HG03097 (cell line): ENCODE measurements around the gene FUNDC2.
A peak's percentile ranks its signal among the peaks of the same experiment; 100 is the strongest.

Experiments
- ATAC-seq: cut with Tn5 transposase; IDR thresholded peaks from one replicate; pipeline ENCODE4 v1.9.1; 2021; ENCODE audit not compliant: unreplicated experiment, low FRiP score

FUNDC2 gene

DNA sequence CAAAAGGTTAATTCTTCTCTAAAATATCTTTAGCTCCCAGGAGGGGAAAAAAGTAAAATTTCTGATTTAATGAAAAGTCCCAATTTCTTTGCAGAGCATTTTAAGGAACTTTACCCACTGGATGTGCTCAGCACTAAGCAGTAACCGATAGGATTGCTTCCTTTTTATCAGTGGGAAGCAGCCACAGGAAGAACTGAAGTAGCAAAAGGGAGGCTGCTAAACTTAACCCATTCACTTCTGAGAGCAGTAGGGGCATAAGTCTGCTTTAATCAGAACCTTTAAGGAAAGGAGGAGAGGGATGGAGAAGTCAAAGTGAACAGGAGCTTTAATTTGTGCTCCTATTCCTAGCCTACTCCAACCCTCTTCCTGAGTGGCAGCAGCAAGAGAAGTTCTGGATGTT lies 4.1 kb upstream of the FUNDC2 start, which contains the start of gene F8:
TSS of gene F8 (minus strand) at position 139 of the 400 bp plus-strand sequence. CDS start 171 bp downstream, outside the sequence.
- ATAC-seq: no peak

DNA sequence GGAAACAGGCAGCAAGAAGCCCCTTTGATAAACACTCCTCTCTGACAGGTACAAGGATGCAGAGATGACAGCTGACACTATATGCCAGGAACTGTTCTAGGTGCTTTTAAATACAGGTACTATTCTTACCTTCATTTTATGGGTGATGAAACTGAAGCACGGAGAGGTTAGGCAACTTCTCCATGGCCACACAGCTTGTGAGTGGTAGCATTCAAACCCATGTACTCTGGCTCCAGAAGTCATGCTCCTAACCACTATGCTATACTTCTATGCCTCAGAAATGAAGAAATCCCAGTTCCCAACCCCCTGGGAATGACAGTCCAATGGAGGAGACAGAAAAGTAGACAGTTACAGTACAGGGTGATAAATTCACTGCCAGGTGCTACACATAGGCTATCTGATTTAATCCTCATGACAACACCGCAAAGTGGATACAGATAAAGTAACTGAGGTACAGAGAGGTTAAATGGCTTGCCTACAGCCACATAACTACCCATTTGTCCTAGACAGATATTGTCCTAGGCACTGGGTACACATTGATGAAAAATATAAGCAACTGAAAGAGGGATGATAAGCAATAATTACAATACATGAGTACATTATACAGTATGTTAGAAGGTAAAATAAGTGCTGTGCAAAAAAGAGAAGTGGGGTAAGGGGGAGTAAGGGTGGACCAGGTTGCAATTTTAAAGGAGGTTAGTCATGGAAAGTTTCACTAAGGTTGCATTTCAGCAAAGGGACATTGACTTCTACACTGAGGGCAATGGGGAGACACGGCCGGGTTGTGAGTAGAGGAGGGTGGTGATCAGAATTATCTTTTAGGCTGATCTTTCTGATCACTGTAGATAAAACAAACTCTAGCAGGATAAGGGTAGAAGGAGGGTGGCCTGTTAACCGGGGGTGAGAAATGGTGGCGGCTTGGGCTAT lies 2.5 kb upstream of the FUNDC2 start:
- no peak for ATAC-seq

DNA sequence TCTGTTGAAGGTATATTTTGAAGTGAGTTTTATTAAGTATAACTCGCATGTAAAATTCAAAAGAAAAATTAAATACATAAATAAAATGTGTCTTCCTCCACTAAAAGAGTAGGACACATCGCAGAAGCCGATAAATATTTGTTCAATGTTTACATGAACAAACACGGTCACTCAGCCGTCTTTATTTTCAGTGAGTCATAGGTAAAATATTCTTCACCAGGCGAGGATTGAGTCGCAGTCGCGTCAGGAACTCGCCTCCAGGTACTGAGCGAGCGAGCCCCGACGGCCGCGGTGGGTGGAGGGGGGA lies 271 bp upstream of the FUNDC2 start:
- no peak for ATAC-seq

DNA sequence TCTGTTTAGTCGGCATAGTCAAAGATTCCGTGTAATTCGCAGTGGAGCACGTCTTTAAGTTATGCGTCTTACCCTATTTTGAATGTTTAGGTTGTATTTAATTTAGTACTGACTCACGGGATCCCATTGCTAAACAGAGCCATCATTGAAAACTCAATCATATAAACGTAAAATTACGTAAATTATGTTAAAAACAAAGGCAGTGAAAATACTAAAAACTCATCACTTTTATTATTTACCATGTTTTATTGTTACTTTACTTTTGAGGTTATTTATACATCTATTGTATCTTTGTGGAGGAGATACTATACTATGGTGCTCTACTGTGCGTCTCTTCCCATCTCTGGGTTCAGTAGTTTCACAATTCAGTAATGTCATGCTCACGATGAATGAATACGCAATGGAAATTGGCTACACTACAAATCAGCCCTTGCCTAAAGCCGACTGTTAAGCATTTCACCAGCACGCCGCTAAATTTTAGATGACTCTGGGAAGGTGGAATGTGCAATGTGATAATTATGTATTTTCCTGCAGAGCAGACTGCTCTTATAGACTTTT lies 944 bp downstream of the FUNDC2 start:
- ATAC-seq: no peak

DNA sequence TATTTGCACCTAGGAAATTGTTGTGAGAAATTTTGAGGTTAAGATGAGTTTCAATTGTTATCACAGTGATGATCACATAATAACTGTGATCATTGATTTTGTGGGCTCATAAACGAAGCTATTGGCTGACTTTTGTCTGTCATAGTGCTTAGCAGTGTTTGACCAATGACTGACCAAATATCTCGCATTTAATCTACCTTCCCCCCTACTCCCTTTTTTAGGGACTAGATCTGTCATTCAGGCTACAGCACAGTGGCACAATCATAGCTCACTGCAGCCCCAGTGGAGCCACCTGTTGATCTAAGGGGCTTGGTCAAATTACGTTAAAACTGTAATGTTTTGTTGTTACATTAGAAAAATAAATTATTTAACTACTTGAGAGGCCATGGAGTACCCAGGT lies 1.5 kb downstream of the FUNDC2 start:
- ATAC-seq: no peak

DNA sequence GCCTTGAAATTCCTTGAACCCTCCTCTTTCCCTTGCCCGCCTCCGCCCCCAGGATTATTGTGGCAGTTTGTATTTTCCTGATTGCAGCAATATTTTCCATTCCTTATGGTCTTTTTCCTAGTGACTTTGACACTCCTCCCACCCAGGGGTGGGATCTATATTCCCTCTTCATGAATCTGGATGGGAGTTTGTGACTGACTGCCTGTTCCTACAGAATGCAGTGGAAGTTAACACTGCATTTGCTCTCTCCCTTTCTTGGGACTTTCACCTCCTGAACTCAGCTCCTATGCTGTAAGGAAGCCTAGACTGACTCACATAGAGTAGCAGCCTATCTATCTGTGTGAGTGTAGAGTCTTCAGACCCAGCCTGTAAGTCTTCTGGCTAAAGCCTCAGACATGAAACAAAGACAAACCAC lies 2.2 kb downstream of the FUNDC2 start:
- no peak for ATAC-seq

DNA sequence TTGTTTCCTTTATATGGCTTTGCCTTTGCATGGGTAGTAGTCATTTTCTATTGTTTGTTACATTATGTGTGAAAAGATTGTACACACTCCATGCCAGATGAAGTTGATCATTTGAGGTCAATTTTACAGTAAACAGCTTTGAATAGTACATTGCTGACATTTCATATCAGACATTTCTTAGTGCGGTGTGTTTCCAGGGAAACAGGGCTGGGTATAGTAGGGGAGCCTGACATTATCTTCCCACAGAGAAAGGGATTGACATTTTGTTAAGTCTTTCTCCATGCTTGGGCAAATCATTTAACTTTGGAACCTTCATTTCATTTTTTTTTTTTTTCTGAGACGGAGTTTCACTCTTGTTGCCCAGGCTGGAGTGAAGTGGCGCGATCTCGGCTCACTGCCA lies 5.0 kb downstream of the FUNDC2 start:
- no peak for ATAC-seq

DNA sequence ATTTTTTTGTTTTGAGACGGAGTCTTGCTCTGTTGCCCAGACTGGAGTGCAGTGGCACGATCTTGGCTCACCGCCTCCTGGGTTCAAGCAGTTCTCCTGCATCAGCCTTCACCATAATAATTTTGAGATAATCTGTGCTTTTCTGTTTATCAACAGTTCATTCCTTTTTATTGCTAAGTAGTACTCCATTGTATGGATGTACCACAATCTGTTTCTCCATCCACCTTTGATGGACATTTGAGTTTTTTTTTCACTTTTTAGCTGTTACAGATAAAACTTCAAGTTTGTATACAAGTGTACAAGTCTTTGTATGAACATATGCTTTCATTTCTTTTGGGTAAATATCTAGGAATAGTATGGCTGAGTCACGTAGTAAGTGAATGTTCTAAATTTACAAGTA lies 9.0 kb downstream of the FUNDC2 start:
- no peak for ATAC-seq

DNA sequence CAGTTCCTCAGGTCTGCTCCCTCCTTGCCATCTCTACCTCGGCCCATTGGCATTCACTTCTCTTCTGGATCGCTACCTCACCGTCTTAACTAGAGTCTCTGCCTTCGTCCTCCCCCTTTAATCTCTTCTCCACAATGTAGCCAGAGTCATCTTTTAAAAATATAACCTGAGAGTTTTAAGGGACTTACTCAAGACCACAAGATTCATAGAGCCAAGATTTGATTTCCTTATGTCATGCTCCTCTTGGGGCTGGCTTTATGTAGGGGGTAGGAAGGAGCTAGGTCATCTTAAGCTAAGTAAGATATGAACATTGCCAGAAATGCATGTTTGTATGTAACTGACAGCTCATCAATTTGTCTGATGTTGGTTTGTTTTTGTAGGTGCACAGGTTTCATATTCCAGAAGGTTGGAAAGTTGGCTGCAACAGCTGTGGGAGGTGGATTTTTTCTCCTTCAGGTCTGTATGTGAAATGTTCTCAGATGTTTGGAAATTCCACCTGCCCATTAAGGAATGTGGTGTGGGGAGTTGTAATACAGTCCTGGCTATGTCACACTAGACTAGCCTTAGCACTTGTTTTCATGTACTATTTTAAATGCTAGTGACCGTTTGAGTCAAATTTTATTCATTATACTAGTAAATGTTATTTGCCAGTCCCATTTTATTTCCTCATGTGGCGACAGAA lies 19.6 kb downstream of the FUNDC2 start:
- no peak for ATAC-seq

DNA sequence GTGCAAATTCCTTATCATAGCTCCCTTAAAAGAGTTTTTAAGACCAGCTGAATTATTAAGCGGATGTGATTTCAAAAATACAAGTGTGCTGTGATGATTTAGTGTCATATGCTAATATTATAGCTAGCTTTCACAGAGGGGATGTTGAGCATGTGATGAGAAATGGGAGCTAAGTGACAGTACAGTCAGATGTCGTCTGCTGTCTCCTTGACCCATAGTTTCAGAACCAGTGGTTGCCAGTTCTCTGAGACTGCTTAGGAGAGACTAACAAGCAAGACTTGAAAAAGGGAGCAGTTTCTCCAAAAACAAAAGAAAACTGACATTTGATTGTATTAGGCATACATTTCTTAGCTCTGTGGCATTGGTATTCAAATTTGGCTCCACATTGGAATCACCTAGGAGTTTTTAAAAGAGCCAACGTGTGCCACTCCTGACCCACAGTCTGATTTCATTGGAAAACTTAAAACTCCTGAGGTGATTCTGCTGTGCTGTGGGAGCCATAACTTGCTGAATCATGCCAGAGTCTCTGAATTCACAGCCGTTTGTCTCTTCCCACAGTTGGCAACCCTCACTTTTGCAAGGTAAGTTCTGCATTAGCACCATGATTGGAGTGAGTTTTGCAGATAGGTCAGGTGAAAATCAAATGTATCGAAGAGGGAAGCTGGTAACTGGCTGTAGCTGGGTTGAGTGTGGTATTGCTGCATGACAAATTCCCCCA lies 20.3 kb downstream of the FUNDC2 start:
- ATAC-seq: no peak

DNA sequence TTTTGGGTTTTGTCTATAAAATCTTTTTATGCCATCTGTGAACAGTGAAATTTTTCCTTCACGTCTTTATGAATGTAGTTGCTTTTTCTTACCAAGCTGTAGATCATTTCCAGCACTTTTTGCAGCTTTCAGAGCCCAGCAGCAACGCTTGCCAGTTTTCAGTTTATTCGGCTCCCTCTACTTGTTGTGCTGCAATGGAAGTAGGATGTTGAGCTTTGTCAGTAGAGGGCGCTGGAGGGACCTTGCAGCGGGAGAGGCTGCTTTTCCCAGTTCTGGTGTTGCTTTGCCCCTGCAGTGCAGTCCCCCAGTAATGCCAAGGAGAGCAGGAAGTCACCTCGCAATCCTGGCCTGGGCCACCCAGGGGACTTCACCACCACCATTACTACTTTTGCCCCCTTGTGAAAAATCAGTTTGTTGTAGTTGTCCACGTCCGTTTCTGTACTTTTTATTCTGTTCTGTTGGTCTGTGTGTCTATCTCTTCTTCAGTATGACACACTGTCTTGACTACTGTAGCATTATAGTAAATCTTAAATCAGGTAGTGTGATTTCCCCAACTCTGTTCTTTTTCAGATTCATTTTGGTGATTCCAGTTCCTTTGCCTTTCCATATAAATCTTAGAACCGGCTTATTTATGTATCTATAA lies 22.5 kb downstream of the FUNDC2 start:
- no peak for ATAC-seq

DNA sequence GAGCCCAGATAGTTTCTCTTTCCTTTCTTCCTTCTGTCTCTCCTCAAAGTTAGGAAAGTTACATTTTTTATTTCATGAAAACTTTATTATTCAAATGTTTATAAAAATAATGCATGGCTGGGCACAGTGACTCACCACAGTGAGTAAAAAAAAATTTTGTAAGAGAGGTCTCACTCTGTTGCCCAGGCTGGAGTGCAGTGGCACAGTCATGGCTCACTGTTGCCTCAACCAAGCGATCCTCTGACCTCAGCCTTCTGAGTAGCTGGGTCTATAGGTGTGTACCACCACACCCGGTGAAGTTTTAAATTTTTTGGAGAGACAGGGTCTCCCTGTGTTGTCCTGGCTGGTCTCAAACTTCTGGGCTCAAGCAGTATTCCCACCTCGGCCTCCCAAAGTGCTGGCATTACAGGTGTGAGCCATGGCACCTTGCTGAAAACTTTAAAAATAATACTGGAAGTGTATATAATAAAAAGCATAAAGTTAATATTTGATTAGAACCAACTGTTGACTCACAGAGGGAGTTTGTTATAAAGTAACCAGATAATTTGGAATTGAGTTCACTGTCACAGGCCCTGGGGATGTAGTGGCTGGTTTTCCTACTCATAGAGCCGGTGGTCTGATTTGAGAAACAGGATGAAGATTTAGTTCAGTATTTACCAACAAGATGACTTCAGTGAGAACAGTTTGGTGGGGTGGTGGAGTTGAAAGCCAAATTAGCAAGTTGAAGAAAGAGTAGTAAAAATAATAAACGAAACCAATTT lies 26.3 kb downstream of the FUNDC2 start:
- no peak for ATAC-seq

DNA sequence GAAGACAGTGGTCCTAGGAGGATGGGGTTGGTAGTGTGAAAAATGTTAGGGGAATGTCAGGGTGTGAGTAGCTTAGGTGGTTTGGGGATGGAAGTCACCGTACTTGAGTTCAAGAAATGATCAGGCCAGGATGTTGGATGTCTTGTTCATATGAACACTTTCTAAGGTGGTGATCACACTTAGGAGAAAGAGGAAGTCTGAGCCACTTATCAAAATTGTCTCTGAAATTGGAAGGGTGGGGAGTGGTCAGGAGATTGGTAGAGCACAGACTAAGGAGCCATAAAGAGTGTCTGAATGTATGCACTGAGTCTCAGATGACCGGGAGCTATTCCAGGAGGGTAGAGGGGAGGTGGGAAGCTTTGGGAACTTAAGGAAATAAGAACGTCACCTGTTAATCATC lies 27.0 kb downstream of the FUNDC2 start:
- no peak for ATAC-seq

DNA sequence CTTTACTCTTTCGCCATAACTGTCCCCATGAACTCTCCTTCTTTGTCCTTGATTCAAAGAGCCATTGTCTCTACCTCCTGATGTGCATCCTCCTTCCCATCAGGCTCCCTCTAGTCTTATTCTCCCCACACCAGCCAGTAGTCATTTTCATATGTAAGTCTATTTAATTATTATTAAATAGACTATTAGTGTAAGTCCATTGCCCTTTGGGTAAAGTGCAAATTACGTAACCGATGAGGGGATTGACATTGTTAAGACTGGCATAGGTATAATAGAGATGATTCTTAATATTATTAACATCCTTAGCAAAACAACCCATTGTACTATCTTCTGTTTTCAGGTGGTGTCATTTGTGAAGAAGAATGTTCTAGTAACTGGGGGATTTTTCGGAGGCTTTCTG lies 27.6 kb downstream of the FUNDC2 start:
- ATAC-seq: no peak

DNA sequence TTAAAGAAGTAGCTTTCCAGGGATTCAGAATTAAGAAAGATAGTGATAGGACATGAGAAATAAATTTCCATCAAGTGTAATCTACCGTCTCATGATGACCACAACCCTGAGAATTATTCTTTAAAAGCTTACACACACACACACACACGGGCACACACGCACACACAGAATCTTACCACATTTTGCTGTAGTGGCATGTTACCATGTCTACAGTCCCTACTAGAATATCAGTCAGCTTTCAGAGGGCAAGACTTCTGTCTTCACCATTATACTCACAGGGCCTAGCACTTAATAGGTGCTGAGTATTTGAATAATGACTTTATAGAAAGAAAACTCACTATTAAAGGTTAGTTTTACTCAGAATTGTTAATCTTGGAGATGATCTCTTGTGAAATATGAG lies 28.9 kb downstream of the FUNDC2 start:
- no peak for ATAC-seq

DNA sequence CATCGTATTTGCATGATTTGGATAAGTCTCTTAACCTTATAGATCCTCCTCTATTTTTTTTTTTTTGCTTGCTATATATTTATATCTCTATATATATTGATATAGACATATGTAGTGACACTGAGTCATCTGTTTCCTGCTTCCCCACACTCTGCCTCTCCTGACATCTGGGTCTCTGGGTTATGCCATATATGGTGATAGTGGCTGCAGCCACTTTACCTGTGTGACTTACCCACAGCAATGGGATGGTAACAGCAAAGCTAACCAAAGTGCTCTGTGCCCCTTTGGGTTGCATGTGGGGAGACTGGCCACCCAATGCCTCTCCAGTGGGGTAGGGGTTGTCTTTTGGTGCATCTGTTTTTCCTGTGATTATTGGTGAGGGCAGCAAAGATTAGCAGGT lies 29.8 kb downstream of the FUNDC2 start:
- ATAC-seq: no peak

DNA sequence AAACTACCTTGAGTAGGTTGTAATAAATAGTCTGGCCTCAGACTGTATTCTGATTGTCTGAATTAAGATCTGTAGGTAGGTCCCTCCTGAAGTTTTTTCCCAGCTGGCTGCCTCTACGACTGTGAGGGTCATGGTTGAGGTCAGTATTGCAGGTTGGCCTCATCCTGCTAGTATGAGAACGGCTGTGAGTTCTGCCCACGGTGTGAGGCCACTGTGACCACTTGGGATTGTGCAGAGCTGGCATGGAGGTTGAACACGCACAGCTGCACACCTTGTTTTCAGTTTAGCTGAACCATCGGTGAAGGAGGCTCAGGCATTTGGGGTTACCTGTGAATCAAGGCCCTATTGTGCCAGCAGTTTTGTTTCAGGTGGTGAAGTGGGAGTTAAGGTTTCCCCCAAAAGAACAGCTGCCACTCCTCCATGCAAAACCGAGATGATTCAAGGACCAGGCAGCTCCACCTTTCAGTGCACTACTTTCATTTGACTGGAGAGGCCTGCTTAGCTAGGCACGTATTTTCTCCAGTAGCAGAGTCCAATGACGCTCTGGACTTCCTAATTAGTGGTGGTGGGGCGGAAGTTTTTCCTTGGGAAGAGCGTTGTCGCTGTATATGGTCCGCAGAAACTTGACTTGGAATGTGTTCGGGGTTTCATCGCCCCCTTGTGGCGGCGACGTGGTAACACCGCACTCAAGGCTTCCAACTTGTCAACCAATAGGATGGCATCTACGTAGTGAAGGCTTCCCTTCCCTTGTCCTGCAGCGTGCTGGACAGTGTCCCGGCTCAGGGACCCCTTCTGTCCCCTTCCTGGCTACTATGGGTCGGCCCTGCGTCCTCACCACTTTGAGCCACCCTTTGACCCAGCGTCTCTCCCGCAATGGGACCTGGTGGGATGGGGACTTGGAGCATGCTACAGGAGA lies 30.5 kb downstream of the FUNDC2 start:
- ATAC-seq: peak; percentile 58

DNA sequence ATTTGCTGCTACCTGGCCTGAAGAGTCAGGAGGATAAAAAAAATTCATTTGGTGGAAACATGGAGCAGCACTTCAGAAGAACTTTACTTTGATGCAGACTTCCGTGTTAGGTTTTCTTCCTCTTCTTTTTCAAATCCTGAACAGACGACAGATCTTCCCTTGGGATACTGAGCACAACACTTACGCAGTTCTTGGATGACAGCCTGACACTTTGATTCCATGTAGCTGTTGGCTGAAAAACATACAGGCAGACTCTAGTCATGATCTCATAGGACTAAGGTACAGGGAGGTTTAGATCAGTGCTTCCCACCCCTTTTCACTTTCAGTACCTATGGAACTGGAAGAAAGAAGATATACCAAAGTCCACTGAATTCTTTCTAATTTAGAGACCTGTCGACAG lies 35.1 kb downstream of the FUNDC2 start:
- ATAC-seq: no peak
